ENCODE measurements around the gene UBALD1.

The UBALD1 gene

GRCh38 chr16:4646773-4647643, 32.3 kb upstream of the UBALD1 start:
- no peak for DNase-seq (ENCODE audit: low spot score)

- no peak for DNase-seq (ENCODE audit: low spot score)
Observed at GRCh38 chr16:4641895-4642294, 27.2 kb upstream of the UBALD1 start.

GRCh38 chr16:4641306-4641687, 26.6 kb upstream of the UBALD1 start:
- no peak for DNase-seq (ENCODE audit: low spot score)

GRCh38 chr16:4640572-4641305, 26.1 kb upstream of the UBALD1 start:
- no peak for DNase-seq (ENCODE audit: low spot score)

- DNase-seq (ENCODE audit: low spot score) = no peak
Observed at GRCh38 chr16:4639899-4640509, 25.3 kb upstream of the UBALD1 start.

- DNase-seq (ENCODE audit: low spot score) = no peak
Observed at GRCh38 chr16:4637501-4638166, 22.9 kb upstream of the UBALD1 start.

GRCh38 chr16:4636196-4636595, 21.5 kb upstream of the UBALD1 start:
- DNase-seq (ENCODE audit: low spot score) = no peak

- DNase-seq (ENCODE audit: low spot score) = no peak
Observed at GRCh38 chr16:4634768-4635167, 20.1 kb upstream of the UBALD1 start.

GRCh38 chr16:4633910-4634635, 19.4 kb upstream of the UBALD1 start:
- no peak for DNase-seq (ENCODE audit: low spot score)

- DNase-seq (ENCODE audit: low spot score) = no peak
Observed at GRCh38 chr16:4631444-4631843, 16.8 kb upstream of the UBALD1 start.

GRCh38 chr16:4628283-4628682, 13.6 kb upstream of the UBALD1 start:
- no peak for DNase-seq (ENCODE audit: low spot score)

- DNase-seq (ENCODE audit: low spot score) = no peak
Observed at GRCh38 chr16:4626396-4626795, 11.7 kb upstream of the UBALD1 start.

- peak; percentile 43 for DNase-seq (ENCODE audit: low spot score)
Observed at GRCh38 chr16:4625560-4626159, 11.0 kb upstream of the UBALD1 start.

GRCh38 chr16:4624827-4625559, 10.3 kb upstream of the UBALD1 start:
- DNase-seq (ENCODE audit: low spot score) = peak; percentile 71

- peak; percentile 98 for DNase-seq (ENCODE audit: low spot score)
Observed at GRCh38 chr16:4624015-4624826, 9.5 kb upstream of the UBALD1 start, which contains the start of gene MGRN1. TSS of gene MGRN1 (plus strand) at chr16:4624826. CDS start at chr16:4624961, 135 bp downstream.

GRCh38 chr16:4623593-4623992, 8.9 kb upstream of the UBALD1 start:
- DNase-seq (ENCODE audit: low spot score) = no peak

- no peak for DNase-seq (ENCODE audit: low spot score)
Observed at GRCh38 chr16:4618645-4619418, 4.1 kb upstream of the UBALD1 start.

GRCh38 chr16:4617880-4618279, 3.2 kb upstream of the UBALD1 start:
- DNase-seq (ENCODE audit: low spot score) = no peak

All from hepatic stellate cell (primary cell).